ENCODE results near the gene CENPX. TPM values are rescaled to one million over a fixed set of nuclear protein-coding genes. Genes with fewer than 3 reads are reported as not detected.
A peak's percentile ranks its signal among the peaks of the same experiment; 100 is the strongest.
"Not testable (repeated sequence)": the region's sequence is repeated elsewhere in the genome, so short reads cannot be mapped to it uniquely, and the experiment has no call there.

CENPX gene
- total and polyA plus RNA-seq, 5 donors from 2014 or later, result 31.4 to 66.4 (median 64.9) TPM

GRCh38 chr17:82041144-82041814 lies 18.6 kb upstream of the CENPX start:
- no peaks in the 10 kb centered on the region for H3K36me3 ChIP-seq (ENCODE audit: control insufficient read depth, insufficient read depth, low read length)
- H3K27ac ChIP-seq (ENCODE audit: insufficient read depth, low read length, poor library complexity, severe bottlenecking), result no peak overlapping the region
- no peaks in the 10 kb centered on the region for H3K9me3 ChIP-seq (ENCODE audit: control insufficient read depth in 2 of 2, low read length in 2 of 2)
- H3K4me1 ChIP-seq (ENCODE audit: control insufficient read depth, insufficient read depth, low read length, poor library complexity, severe bottlenecking), result peaks cover 14% of the 10 kb centered on the region
- Mint-ChIP-seq H3K4me1 (peaks cover 5 to 14% (median 7%) of the 10 kb centered on the region in 4 donors), H3K36me3 (no peaks in the 10 kb centered on the region), H3K4me3 (peak overlapping the region in 1 of 4 donors; percentile 32), H3K9me3 (peaks cover 0 to 1% (median 0%) of the 10 kb centered on the region in 7 donors), H3K27me3 (no peaks in the 10 kb centered on the region), H3K27ac (no peak overlapping the region)
- no peaks in the 10 kb centered on the region for H3K27me3 ChIP-seq (ENCODE audit: control insufficient read depth, insufficient read depth, low read length)
- DNase-seq (no peak), ATAC-seq (ENCODE audit: low read depth in 2 of 2) (no peak)
- no peak overlapping the region for H3K4me3 ChIP-seq (ENCODE audit: low read depth, low read length)

- no peaks in the 10 kb centered on the region for H3K36me3 ChIP-seq (ENCODE audit: control insufficient read depth, insufficient read depth, low read length)
- no peak overlapping the region for H3K4me3 ChIP-seq (ENCODE audit: low read depth, low read length)
- Mint-ChIP-seq H3K27me3 (no peaks in the 10 kb centered on the region), H3K36me3 (peaks cover 5% of the 10 kb centered on the region), H3K4me1 (peaks cover 5 to 28% (median 13%) of the 10 kb centered on the region in 4 donors), H3K9me3 (no peaks in the 10 kb centered on the region), H3K4me3 (peak overlapping the region in 2 of 4 donors; percentile 63 to 79), H3K27ac (peak overlapping the region in 1 of 3 donors; percentile 81)
- peaks cover 23% of the 10 kb centered on the region for H3K4me1 ChIP-seq (ENCODE audit: control insufficient read depth, insufficient read depth, low read length, poor library complexity, severe bottlenecking)
- no peak for DNase-seq
- no peak overlapping the region for H3K27ac ChIP-seq (ENCODE audit: insufficient read depth, low read length, poor library complexity, severe bottlenecking)
- H3K27me3 ChIP-seq (ENCODE audit: control insufficient read depth, insufficient read depth, low read length), result no peaks in the 10 kb centered on the region
- H3K9me3 ChIP-seq (ENCODE audit: control insufficient read depth in 2 of 2, low read length in 2 of 2), result no peaks in the 10 kb centered on the region
- ATAC-seq (ENCODE audit: low read depth in 2 of 2), result no peak
Measured at GRCh38 chr17:82039695-82040299, 17.1 kb upstream of the CENPX start.

DNA sequence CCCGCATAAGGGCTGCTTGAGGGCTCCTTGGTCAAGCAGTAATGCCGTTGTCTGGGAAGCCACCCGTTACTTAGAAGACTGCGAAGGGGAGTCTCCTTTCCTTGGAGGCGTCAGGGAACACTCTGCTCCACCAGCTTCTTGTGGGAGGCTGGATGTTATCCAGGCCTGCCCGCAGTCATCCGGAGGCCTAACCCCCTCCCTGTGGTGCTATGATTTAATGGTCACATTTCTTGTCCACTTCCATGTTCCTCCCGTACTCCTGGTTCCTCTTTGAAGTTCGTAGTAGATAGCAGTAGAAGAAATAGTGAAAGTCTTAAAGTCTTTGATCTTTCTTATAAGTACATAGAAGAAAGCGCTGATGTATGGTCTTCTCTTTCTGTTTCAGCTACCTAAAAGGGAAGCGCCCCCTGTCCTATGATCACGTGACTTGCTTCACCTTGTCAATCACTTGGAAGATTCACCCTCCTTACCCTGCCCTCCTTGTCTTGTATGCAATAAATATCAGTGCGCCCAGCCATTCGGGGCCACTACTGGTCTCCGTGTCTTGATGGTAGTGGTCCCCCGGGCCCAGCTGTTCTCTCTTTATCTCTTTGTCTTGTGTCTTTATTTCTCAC lies 16.2 kb upstream of the CENPX start:
- Mint-ChIP-seq H3K27ac (peak overlapping the region in 2 of 3 donors; percentile 67 to 81), H3K4me1 (peaks cover 5 to 28% (median 13%) of the 10 kb centered on the region in 4 donors), H3K4me3 (peak overlapping the region in 3 of 4 donors; percentile 63 to 79 (median 69))
- not testable (repeated sequence) for ATAC-seq (ENCODE audit: low read depth in 2 of 2); H3K4me3 ChIP-seq (ENCODE audit: low read depth, low read length); H3K27me3 ChIP-seq (ENCODE audit: control insufficient read depth, insufficient read depth, low read length); H3K36me3 Mint-ChIP-seq; H3K9me3 ChIP-seq (ENCODE audit: control insufficient read depth in 2 of 2, low read length in 2 of 2); H3K9me3 Mint-ChIP-seq; H3K27me3 Mint-ChIP-seq; H3K27ac ChIP-seq (ENCODE audit: insufficient read depth, low read length, poor library complexity, severe bottlenecking); H3K36me3 ChIP-seq (ENCODE audit: control insufficient read depth, insufficient read depth, low read length)
- peak in 1 of 3 donors; percentile 39 for DNase-seq
- peaks cover 23% of the 10 kb centered on the region for H3K4me1 ChIP-seq (ENCODE audit: control insufficient read depth, insufficient read depth, low read length, poor library complexity, severe bottlenecking)

DNA sequence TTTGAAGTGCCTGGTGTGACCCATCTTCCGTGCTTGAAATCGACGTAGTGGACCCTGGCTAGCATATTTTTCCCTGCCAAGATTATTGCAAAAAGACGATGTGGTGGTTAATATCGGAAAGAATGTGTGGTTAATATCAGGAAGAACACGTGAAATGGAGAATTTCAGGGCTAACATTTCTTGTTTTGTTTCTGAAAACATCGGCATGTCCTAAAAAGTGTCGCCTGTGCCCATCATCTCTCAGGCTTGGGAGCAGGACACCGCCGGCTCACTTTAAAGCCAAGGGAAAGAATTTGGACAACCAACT lies 15.2 kb upstream of the CENPX start:
- ATAC-seq (ENCODE audit: low read depth in 2 of 2) (no peak), DNase-seq (no peak)
- Mint-ChIP-seq H3K4me1 (peaks cover 5 to 29% (median 13%) of the 10 kb centered on the region in 4 donors), H3K36me3 (peaks cover 5% of the 10 kb centered on the region), H3K4me3 (peak overlapping the region; percentile 84 to 95 (median 91)), H3K27ac (peak overlapping the region; percentile 64 to 91 (median 87)), H3K9me3 (no peaks in the 10 kb centered on the region), H3K27me3 (no peaks in the 10 kb centered on the region)
- H3K36me3 ChIP-seq (ENCODE audit: control insufficient read depth, insufficient read depth, low read length), result no peaks in the 10 kb centered on the region
- H3K27ac ChIP-seq (ENCODE audit: insufficient read depth, low read length, poor library complexity, severe bottlenecking), result peak overlapping the region; percentile 86
- no peaks in the 10 kb centered on the region for H3K27me3 ChIP-seq (ENCODE audit: control insufficient read depth, insufficient read depth, low read length)
- peak overlapping the region; percentile 78 for H3K4me3 ChIP-seq (ENCODE audit: low read depth, low read length)
- peaks cover 23% of the 10 kb centered on the region for H3K4me1 ChIP-seq (ENCODE audit: control insufficient read depth, insufficient read depth, low read length, poor library complexity, severe bottlenecking)
- H3K9me3 ChIP-seq (ENCODE audit: control insufficient read depth in 2 of 2, low read length in 2 of 2), result no peaks in the 10 kb centered on the region

GRCh38 chr17:82037092-82037888 lies 14.6 kb upstream of the CENPX start, which contains the start of gene DCXR:
DCXR (minus strand) TSS chr17:82037697; CDS start chr17:82037682, 15 bp downstream.
- H3K27me3 ChIP-seq (ENCODE audit: control insufficient read depth, insufficient read depth, low read length), result no peaks in the 10 kb centered on the region
- ATAC-seq (ENCODE audit: low read depth in 2 of 2) (peak; percentile 92 to 94), DNase-seq (peak; percentile 94 to 98 (median 96))
- peak within 1 kb of the TSS; percentile 86 for H3K27ac ChIP-seq (ENCODE audit: insufficient read depth, low read length, poor library complexity, severe bottlenecking)
- peak within 1 kb of the TSS; percentile 84 to 95 (median 91) for H3K4me3 Mint-ChIP-seq
- no peaks in the 10 kb centered on the region for H3K9me3 ChIP-seq (ENCODE audit: control insufficient read depth in 2 of 2, low read length in 2 of 2)
- peak within 1 kb of the TSS; percentile 78 for H3K4me3 ChIP-seq (ENCODE audit: low read depth, low read length)
- H3K4me1 Mint-ChIP-seq, result peaks cover 5 to 30% (median 13%) of the 10 kb centered on the region in 4 donors
- H3K9me3 Mint-ChIP-seq, result no peaks in the 10 kb centered on the region
- peak within 1 kb of the TSS; percentile 64 to 91 (median 87) for H3K27ac Mint-ChIP-seq
- peaks cover 23% of the 10 kb centered on the region for H3K4me1 ChIP-seq (ENCODE audit: control insufficient read depth, insufficient read depth, low read length, poor library complexity, severe bottlenecking)
- no peaks in the 10 kb centered on the region for H3K36me3 ChIP-seq (ENCODE audit: control insufficient read depth, insufficient read depth, low read length)
- H3K36me3 Mint-ChIP-seq, result peaks cover 5% of the 10 kb centered on the region
- H3K27me3 Mint-ChIP-seq, result no peaks in the 10 kb centered on the region

GRCh38 chr17:82036634-82037091 lies 14.0 kb upstream of the CENPX start:
- H3K4me3 ChIP-seq (ENCODE audit: low read depth, low read length), result peak overlapping the region; percentile 44
- H3K4me3 Mint-ChIP-seq, result peak overlapping the region in 3 of 4 donors; percentile 75 to 93 (median 77)
- peaks cover 5% of the 10 kb centered on the region for H3K36me3 Mint-ChIP-seq
- H3K27ac Mint-ChIP-seq, result no peak overlapping the region
- H3K36me3 ChIP-seq (ENCODE audit: control insufficient read depth, insufficient read depth, low read length), result no peaks in the 10 kb centered on the region
- H3K4me1 ChIP-seq (ENCODE audit: control insufficient read depth, insufficient read depth, low read length, poor library complexity, severe bottlenecking), result peaks cover 27% of the 10 kb centered on the region
- no peaks in the 10 kb centered on the region for H3K27me3 Mint-ChIP-seq
- H3K27ac ChIP-seq (ENCODE audit: insufficient read depth, low read length, poor library complexity, severe bottlenecking), result peak overlapping the region; percentile 86
- no peak for ATAC-seq (ENCODE audit: low read depth in 2 of 2)
- no peaks in the 10 kb centered on the region for H3K9me3 Mint-ChIP-seq
- H3K27me3 ChIP-seq (ENCODE audit: control insufficient read depth, insufficient read depth, low read length), result no peaks in the 10 kb centered on the region
- peak in 1 of 3 donors; percentile 18 for DNase-seq
- H3K9me3 ChIP-seq (ENCODE audit: control insufficient read depth in 2 of 2, low read length in 2 of 2), result no peaks in the 10 kb centered on the region
- peaks cover 5 to 30% (median 13%) of the 10 kb centered on the region in 4 donors for H3K4me1 Mint-ChIP-seq

GRCh38 chr17:82035956-82036633 lies 13.4 kb upstream of the CENPX start:
- Histone ChIP-seq H3K36me3 (ENCODE audit: control insufficient read depth, insufficient read depth, low read length) (no peaks in the 10 kb centered on the region), H3K4me3 (ENCODE audit: low read depth, low read length) (peak overlapping the region; percentile 44), H3K27me3 (ENCODE audit: control insufficient read depth, insufficient read depth, low read length) (no peaks in the 10 kb centered on the region), H3K4me1 (ENCODE audit: control insufficient read depth, insufficient read depth, low read length, poor library complexity, severe bottlenecking) (peaks cover 29% of the 10 kb centered on the region), H3K9me3 (ENCODE audit: control insufficient read depth in 2 of 2, low read length in 2 of 2) (no peaks in the 10 kb centered on the region), H3K27ac (ENCODE audit: insufficient read depth, low read length, poor library complexity, severe bottlenecking) (peak overlapping the region; percentile 86)
- peaks cover 5 to 30% (median 13%) of the 10 kb centered on the region in 4 donors for H3K4me1 Mint-ChIP-seq
- peak overlapping the region; percentile 75 to 93 (median 84) for H3K4me3 Mint-ChIP-seq
- no peak for DNase-seq
- no peaks in the 10 kb centered on the region for H3K9me3 Mint-ChIP-seq
- peak overlapping the region in 1 of 3 donors; percentile 36 for H3K27ac Mint-ChIP-seq
- H3K36me3 Mint-ChIP-seq, result peaks cover 5% of the 10 kb centered on the region
- no peaks in the 10 kb centered on the region for H3K27me3 Mint-ChIP-seq
- no peak for ATAC-seq (ENCODE audit: low read depth in 2 of 2)

Data from CD4-positive, CD25-positive, alpha-beta regulatory T cell (primary cell).